Neural cell (in vitro differentiated cells): ENCODE measurements around the gene KIAA0513.

Experiments
- EZH2 ChIP-seq: fragments of 200-600, 300-800 bp; shearing (Covaris generic), sonication (generic); IDR thresholded peaks from 2 replicates; pipeline ENCODE4 v1.6.1; 2014; ENCODE audit warnings: antibody characterized with exemption, low read length, borderline replicate concordance, mild to moderate bottlenecking; ENCODE audit not compliant: insufficient read depth, poor library complexity, severe bottlenecking
- MXI1 ChIP-seq: fragments of 450-650 bp; conservative IDR thresholded peaks from 2 replicates; pipeline ENCODE4 v1.6.1; 2014; ENCODE audit warnings: antibody characterized with exemption, mild to moderate bottlenecking; ENCODE audit not compliant: poor library complexity, severe bottlenecking
- POLR2AphosphoS5 ChIP-seq: IDR thresholded peaks from 2 replicates; pipeline ENCODE4 v1.6.1; 2012
- TAF1 ChIP-seq: IDR thresholded peaks from 2 replicates; pipeline ENCODE4 v1.6.1; 2012; ENCODE audit warnings: low read depth
- TF ChIP-seq, protein P1 (sequence below): fragments of 450-650 bp; IDR thresholded peaks from 2 replicates; pipeline ENCODE4 v1.5.1; 2014; ENCODE audit warnings: antibody characterized with exemption, mild to moderate bottlenecking, moderate library complexity; ENCODE audit not compliant: poor library complexity, severe bottlenecking

GRCh38 chr16:85052536-85052935 is 24.9 kb downstream of the KIAA0513 start:
- TF ChIP-seq, protein P1, sequence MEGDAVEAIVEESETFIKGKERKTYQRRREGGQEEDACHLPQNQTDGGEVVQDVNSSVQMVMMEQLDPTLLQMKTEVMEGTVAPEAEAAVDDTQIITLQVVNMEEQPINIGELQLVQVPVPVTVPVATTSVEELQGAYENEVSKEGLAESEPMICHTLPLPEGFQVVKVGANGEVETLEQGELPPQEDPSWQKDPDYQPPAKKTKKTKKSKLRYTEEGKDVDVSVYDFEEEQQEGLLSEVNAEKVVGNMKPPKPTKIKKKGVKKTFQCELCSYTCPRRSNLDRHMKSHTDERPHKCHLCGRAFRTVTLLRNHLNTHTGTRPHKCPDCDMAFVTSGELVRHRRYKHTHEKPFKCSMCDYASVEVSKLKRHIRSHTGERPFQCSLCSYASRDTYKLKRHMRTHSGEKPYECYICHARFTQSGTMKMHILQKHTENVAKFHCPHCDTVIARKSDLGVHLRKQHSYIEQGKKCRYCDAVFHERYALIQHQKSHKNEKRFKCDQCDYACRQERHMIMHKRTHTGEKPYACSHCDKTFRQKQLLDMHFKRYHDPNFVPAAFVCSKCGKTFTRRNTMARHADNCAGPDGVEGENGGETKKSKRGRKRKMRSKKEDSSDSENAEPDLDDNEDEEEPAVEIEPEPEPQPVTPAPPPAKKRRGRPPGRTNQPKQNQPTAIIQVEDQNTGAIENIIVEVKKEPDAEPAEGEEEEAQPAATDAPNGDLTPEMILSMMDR = no peak
- TF ChIP-seq EZH2 (no peak), MXI1 (no peak), POLR2AphosphoS5 (no peak), TAF1 (no peak)
